ENCODE measurements around the gene OTOGL.

The OTOGL gene

GRCh38 chr12:80176706-80177105 is 77.4 kb downstream of the OTOGL start:
- no peaks in the 10 kb centered on the region for H3K36me3 ChIP-seq (ENCODE audit: control insufficient read depth in 2 of 2, insufficient read depth in 1 of 2, low read length in 2 of 2)
- no peaks in the 10 kb centered on the region for H3K9me3 ChIP-seq (ENCODE audit: control insufficient read depth, insufficient read depth, low read depth, low read length)
- ChIA-PET POLR2A (no interaction called here), CTCF (interaction anchor here (0.6 to 1.8 kb wide), 3 partner anchors 11 to 53 kb away, joined by 3 to 7 read pairs (median 5); no protein-coding TSS in a partner anchor)
- no peak for TF ChIP-seq ZNF510 (tag by site-specific recombination; IDR thresholded peaks at IDR 0.05; ENCODE audit: insufficient replicate concordance)
- TF ChIP-seq ZNF596 (tag by site-specific recombination; IDR thresholded peaks at IDR 0.05), result no peak
- no peak for TF ChIP-seq ZNF558 (tag by site-specific recombination; IDR thresholded peaks at IDR 0.05)
- no peak for TF ChIP-seq ZNF792 (tag by site-specific recombination; IDR thresholded peaks at IDR 0.05)
- TF ChIP-seq ZSCAN23 (tag by site-specific recombination; IDR thresholded peaks at IDR 0.05), result no peak
- TF ChIP-seq ZNF521 (tag by site-specific recombination; IDR thresholded peaks at IDR 0.05), result no peak
- TF ChIP-seq, protein P1, sequence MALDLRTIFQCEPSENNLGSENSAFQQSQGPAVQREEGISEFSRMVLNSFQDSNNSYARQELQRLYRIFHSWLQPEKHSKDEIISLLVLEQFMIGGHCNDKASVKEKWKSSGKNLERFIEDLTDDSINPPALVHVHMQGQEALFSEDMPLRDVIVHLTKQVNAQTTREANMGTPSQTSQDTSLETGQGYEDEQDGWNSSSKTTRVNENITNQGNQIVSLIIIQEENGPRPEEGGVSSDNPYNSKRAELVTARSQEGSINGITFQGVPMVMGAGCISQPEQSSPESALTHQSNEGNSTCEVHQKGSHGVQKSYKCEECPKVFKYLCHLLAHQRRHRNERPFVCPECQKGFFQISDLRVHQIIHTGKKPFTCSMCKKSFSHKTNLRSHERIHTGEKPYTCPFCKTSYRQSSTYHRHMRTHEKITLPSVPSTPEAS (tag by site-specific recombination; IDR thresholded peaks at IDR 0.05), result no peak
- TF ChIP-seq ZNF777 (tag by site-specific recombination; IDR thresholded peaks at IDR 0.05; ENCODE audit: borderline replicate concordance), result no peak
- TF ChIP-seq, protein P2, sequence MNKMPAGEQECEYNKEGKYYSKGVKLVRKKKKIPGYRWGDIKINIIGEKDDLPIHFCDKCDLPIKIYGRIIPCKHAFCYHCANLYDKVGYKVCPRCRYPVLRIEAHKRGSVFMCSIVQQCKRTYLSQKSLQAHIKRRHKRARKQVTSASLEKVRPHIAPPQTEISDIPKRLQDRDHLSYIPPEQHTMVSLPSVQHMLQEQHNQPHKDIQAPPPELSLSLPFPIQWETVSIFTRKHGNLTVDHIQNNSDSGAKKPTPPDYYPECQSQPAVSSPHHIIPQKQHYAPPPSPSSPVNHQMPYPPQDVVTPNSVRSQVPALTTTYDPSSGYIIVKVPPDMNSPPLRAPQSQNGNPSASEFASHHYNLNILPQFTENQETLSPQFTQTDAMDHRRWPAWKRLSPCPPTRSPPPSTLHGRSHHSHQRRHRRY (tag by site-specific recombination; IDR thresholded peaks at IDR 0.05), result no peak
- TF ChIP-seq, protein P3, sequence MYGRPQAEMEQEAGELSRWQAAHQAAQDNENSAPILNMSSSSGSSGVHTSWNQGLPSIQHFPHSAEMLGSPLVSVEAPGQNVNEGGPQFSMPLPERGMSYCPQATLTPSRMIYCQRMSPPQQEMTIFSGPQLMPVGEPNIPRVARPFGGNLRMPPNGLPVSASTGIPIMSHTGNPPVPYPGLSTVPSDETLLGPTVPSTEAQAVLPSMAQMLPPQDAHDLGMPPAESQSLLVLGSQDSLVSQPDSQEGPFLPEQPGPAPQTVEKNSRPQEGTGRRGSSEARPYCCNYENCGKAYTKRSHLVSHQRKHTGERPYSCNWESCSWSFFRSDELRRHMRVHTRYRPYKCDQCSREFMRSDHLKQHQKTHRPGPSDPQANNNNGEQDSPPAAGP (tag by site-specific recombination; IDR thresholded peaks at IDR 0.05), result no peak
- TF ChIP-seq YY2 (tag by site-specific recombination; IDR thresholded peaks at IDR 0.05), result no peak
- TF ChIP-seq SCRT2 (tag by site-specific recombination; IDR thresholded peaks at IDR 0.05), result no peak
- no peak for TF ChIP-seq SP2 (tag by site-specific recombination; IDR thresholded peaks at IDR 0.05)
- TF ChIP-seq ZNF133 (tag by site-specific recombination; IDR thresholded peaks at IDR 0.05), result no peak
- no peak overlapping the region for H3K4me3 ChIP-seq (ENCODE audit: low read depth, low read length)
- no peak overlapping the region for H3K27ac ChIP-seq (ENCODE audit: extremely low read depth, low read depth, low read length)
- H3K4me1 ChIP-seq (ENCODE audit: control insufficient read depth, insufficient read depth, low read length), result no peaks in the 10 kb centered on the region

DNA sequence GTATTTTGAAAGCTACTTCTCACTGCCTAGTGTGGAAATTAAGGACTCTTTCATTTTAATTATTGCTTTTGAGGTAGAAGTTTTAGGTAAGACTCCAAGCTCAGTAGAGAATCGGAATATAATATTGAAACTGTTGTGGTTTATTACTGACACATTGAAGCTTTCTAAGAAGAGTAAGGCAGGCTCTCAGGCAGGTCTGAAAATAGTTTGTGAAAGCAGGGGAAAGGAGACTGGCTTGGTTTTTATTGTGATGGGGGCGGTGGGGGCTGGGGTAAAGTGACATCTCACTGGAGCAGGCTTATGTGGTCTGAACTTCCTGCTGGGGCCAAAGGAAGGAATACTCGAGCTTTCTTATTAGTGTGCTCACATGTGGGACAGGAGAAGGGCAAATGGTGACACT is 79.5 kb downstream of the OTOGL start:
- Histone ChIP-seq H3K4me1 (ENCODE audit: control insufficient read depth, insufficient read depth, low read length) (no peaks in the 10 kb centered on the region), H3K4me3 (ENCODE audit: low read depth, low read length) (no peak overlapping the region), H3K36me3 (ENCODE audit: control insufficient read depth in 2 of 2, insufficient read depth in 1 of 2, low read length in 2 of 2) (no peaks in the 10 kb centered on the region), H3K9me3 (ENCODE audit: control insufficient read depth, insufficient read depth, low read depth, low read length) (no peaks in the 10 kb centered on the region), H3K27ac (ENCODE audit: extremely low read depth, low read depth, low read length) (no peak overlapping the region)
- ChIA-PET POLR2A (no interaction called here), CTCF (interaction anchor here (0.6 to 1.1 kb wide), 4 partner anchors 8 to 1980 kb away, joined by 3 to 4 read pairs (median 4); no protein-coding TSS in a partner anchor)
- 0 out of 2 replicates have a peak, but pooled peaks have one; percentile 26 for TF ChIP-seq EGR2 (tag by site-specific recombination; IDR thresholded peaks at IDR 0.05; ENCODE audit: low read depth)
- TF ChIP-seq ZNF140 (tag by site-specific recombination; IDR thresholded peaks at IDR 0.05), result no peak

- Histone ChIP-seq H3K4me3 (ENCODE audit: low read depth, low read length) (no peak overlapping the region), H3K9me3 (ENCODE audit: control insufficient read depth, insufficient read depth, low read depth, low read length) (no peaks in the 10 kb centered on the region), H3K36me3 (ENCODE audit: control insufficient read depth in 2 of 2, insufficient read depth in 1 of 2, low read length in 2 of 2) (no peaks in the 10 kb centered on the region), H3K4me1 (ENCODE audit: control insufficient read depth, insufficient read depth, low read length) (peaks cover 14% of the 10 kb centered on the region), H3K27ac (ENCODE audit: extremely low read depth, low read depth, low read length) (no peak overlapping the region)
- POLR2A ChIA-PET, result no interaction called here
- TF ChIP-seq, protein P4, sequence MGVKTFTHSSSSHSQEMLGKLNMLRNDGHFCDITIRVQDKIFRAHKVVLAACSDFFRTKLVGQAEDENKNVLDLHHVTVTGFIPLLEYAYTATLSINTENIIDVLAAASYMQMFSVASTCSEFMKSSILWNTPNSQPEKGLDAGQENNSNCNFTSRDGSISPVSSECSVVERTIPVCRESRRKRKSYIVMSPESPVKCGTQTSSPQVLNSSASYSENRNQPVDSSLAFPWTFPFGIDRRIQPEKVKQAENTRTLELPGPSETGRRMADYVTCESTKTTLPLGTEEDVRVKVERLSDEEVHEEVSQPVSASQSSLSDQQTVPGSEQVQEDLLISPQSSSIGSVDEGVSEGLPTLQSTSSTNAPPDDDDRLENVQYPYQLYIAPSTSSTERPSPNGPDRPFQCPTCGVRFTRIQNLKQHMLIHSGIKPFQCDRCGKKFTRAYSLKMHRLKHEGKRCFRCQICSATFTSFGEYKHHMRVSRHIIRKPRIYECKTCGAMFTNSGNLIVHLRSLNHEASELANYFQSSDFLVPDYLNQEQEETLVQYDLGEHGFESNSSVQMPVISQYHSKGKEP (tag by site-specific recombination; IDR thresholded peaks at IDR 0.05), result no peak
- TF ChIP-seq ZNF658 (tag by site-specific recombination; IDR thresholded peaks at IDR 0.05) (no peak), ZNF302 (tag by site-specific recombination; IDR thresholded peaks at IDR 0.05; ENCODE audit: low read depth) (no peak)
- TF ChIP-seq, protein P5, sequence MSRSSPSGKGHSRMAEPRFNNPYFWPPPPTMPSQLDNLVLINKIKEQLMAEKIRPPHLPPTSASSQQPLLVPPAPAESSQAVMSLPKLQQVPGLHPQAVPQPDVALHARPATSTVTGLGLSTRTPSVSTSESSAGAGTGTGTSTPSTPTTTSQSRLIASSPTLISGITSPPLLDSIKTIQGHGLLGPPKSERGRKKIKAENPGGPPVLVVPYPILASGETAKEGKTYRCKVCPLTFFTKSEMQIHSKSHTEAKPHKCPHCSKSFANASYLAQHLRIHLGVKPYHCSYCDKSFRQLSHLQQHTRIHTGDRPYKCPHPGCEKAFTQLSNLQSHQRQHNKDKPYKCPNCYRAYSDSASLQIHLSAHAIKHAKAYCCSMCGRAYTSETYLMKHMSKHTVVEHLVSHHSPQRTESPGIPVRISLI (tag by site-specific recombination; IDR thresholded peaks at IDR 0.05), result no peak
- CTCF ChIA-PET, result interaction anchor here (0.6 to 4.0 kb wide), 3 partner anchors 11 to 435 kb away, joined by 3 to 15 read pairs (median 4); no protein-coding TSS in a partner anchor
Measured at GRCh38 chr12:80183939-80184338, 84.6 kb downstream of the OTOGL start.
